Endodermal cell (in vitro differentiated cells): Measurements from ENCODE around the gene ASTN1. TPM values are rescaled to one million over a fixed set of nuclear protein-coding genes. Genes with fewer than 3 reads are reported as not detected.
A peak's percentile ranks its signal among the peaks of the same experiment; 100 is the strongest.

Experiments
- DNase-seq: peaks from one replicate; pipeline ENCODE4 v3.0.0-alpha.2; 2017
- H3K27ac ChIP-seq: 2 replicates; pipeline ENCODE4 v1.5.1; 2013; ENCODE audit warnings: mild to moderate bottlenecking, low read depth, low read length, moderate library complexity
- H3K27me3 ChIP-seq: 2 replicates; pipeline ENCODE4 v1.6.1; 2013; ENCODE audit warnings: mild to moderate bottlenecking, low read length, moderate library complexity; ENCODE audit not compliant: insufficient read depth, control insufficient read depth, poor library complexity, severe bottlenecking
- H3K36me3 ChIP-seq: 2 replicates; pipeline ENCODE4 v1.7.0; 2013; ENCODE audit warnings: mild to moderate bottlenecking, low read length, moderate library complexity; ENCODE audit not compliant: control insufficient read depth, insufficient read depth
- H3K4me1 ChIP-seq: one replicate; pipeline ENCODE4 v1.7.0; 2013; ENCODE audit warnings: low read length; ENCODE audit not compliant: control insufficient read depth, insufficient read depth
- H3K4me3 ChIP-seq: 2 replicates; pipeline ENCODE4 v1.5.1; 2013; ENCODE audit warnings: mild to moderate bottlenecking, low read length, moderate library complexity
- H3K9ac ChIP-seq: 2 replicates; pipeline ENCODE4 v1.6.1; 2013; ENCODE audit warnings: mild to moderate bottlenecking, low read length, moderate library complexity; ENCODE audit not compliant: poor library complexity, severe bottlenecking; ENCODE audit errors: extremely low read depth
- H3K9me3 ChIP-seq: 2 replicates; pipeline ENCODE4 v1.6.1; 2013; ENCODE audit warnings: mild to moderate bottlenecking, low read length, moderate library complexity; ENCODE audit not compliant: control insufficient read depth
- H3K27ac Mint-ChIP-seq: 2 replicates; pipeline ENCODE4 v1.8.0; 2020; ENCODE audit warnings: mixed read lengths
- H3K27me3 Mint-ChIP-seq: 2 replicates; pipeline ENCODE4 v1.8.0; 2021; ENCODE audit warnings: mild to moderate bottlenecking, mixed read lengths; ENCODE audit not compliant: insufficient read depth
- H3K36me3 Mint-ChIP-seq: 2 replicates; pipeline ENCODE4 v1.8.0; 2020; ENCODE audit warnings: low read depth, mixed read lengths
- H3K4me1 Mint-ChIP-seq: 2 replicates; pipeline ENCODE4 v1.8.0; 2020; ENCODE audit warnings: mixed read lengths
- H3K4me3 Mint-ChIP-seq: 2 replicates; pipeline ENCODE4 v1.8.0; 2020; ENCODE audit warnings: mild to moderate bottlenecking, moderate library complexity, mixed read lengths
- H3K9me3 Mint-ChIP-seq: 2 replicates; pipeline ENCODE4 v1.8.0; 2020; ENCODE audit warnings: mild to moderate bottlenecking, mixed read lengths
- WGBS, 2 experiments: methylation state at CpG; one replicate each; pipeline versions ENCODE4 v1.1.5 to v1.1.7; 2013; ENCODE audit warnings: missing lambda C conversion rate in 2 of 2, mixed read lengths in 1 of 2; ENCODE audit not compliant: insufficient coverage in 1 of 2, insufficient read length in 1 of 2; 5-methylcytosine and 5-hydroxymethylcytosine counted together
- total RNA-seq, 2 donors: library from RNA; stranded (reverse); fragmentation: NEBNext Ultra II Directional in 1 of 2; extraction: Animal tissue kit (Norgen Biotek cat#: 25700) in 1 of 2; gene quantifications; 2 replicates in 1 of 2; 3 replicates in 1 of 2; pipeline ENCODE4 v1.2.1, GENCODE V29; 2021
- TF ChIP-seq, protein P1 (sequence below): fragments of 200-600 bp; sonication (generic); conservative IDR thresholded peaks from 2 replicates; pipeline ENCODE4 v1.5.0; 2021; ENCODE audit warnings: antibody characterized with exemption, mild to moderate bottlenecking

The ASTN1 gene
- total RNA-seq, 2 donors from 2014 or later = 0.31 to 0.70 TPM

DNA sequence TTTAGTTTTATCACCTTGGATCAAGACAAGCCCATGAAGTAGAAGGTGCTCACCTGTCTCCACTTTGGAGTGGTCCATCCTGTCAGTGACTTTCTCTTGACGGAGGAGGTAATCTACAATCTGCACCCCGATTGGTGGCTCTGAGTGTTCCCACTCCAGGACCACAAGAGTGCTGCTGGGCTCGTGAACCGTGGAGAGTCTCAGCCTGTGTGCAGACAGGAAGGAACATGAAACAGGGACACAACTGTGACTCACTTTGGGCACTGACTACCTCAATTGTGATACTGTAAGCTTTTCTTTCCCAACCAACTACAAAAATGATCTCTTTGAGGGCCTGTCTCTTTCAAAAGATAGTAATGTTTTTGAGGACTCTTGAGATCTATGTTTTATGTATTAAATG is 280.2 kb downstream of the ASTN1 start:
- H3K27ac Mint-ChIP-seq = no peak overlapping the region
- WGBS, 2 experiments = 85 to 92% methylated on average over 4 of the region's 4 CpGs
- no peaks in the 10 kb centered on the region for H3K27me3 ChIP-seq

DNA sequence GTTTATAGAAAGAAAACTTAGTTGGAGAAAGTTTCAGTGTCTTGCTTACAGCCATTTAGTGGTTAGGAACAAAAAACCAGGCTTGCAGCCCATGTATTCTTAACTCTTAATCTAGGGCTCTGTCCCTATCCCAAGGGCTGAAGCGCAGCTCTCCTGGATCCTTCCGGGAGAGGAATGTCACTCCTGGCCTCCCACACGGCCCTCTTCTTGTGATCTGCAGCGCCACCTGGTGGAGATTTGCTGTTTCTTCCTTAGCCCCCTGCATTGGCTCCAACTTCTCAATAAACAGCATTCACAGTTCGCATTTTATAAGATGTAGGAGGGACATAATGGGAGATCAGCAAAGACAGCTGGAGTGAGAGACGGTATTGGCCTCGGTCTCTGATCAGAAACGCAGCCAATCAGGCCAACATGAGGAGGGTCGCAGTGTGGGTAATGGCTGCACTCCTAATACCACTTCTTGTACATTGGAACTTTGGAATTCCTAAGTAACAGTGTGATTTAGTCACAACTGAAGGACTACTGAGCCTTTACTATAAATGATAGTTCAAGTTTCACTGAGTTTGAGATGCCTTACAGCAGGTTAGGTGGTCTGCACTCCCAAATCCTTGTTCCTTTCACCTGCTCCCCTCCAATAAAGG is 283.4 kb downstream of the ASTN1 start:
- H3K27me3 Mint-ChIP-seq = peaks cover 2% of the 10 kb centered on the region
- Histone ChIP-seq H3K27ac (no peak overlapping the region), H3K4me1 (no peaks in the 10 kb centered on the region), H3K9me3 (no peaks in the 10 kb centered on the region), H3K4me3 (no peak overlapping the region), H3K27me3 (no peaks in the 10 kb centered on the region), H3K36me3 (no peaks in the 10 kb centered on the region), H3K9ac (no peak overlapping the region)
- H3K4me1 Mint-ChIP-seq = peaks cover 1% of the 10 kb centered on the region
- H3K4me3 Mint-ChIP-seq = no peak overlapping the region
- TF ChIP-seq, protein P1, sequence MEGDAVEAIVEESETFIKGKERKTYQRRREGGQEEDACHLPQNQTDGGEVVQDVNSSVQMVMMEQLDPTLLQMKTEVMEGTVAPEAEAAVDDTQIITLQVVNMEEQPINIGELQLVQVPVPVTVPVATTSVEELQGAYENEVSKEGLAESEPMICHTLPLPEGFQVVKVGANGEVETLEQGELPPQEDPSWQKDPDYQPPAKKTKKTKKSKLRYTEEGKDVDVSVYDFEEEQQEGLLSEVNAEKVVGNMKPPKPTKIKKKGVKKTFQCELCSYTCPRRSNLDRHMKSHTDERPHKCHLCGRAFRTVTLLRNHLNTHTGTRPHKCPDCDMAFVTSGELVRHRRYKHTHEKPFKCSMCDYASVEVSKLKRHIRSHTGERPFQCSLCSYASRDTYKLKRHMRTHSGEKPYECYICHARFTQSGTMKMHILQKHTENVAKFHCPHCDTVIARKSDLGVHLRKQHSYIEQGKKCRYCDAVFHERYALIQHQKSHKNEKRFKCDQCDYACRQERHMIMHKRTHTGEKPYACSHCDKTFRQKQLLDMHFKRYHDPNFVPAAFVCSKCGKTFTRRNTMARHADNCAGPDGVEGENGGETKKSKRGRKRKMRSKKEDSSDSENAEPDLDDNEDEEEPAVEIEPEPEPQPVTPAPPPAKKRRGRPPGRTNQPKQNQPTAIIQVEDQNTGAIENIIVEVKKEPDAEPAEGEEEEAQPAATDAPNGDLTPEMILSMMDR = peak; percentile 94
- DNase-seq = peak; percentile 93
- H3K9me3 Mint-ChIP-seq = no peaks in the 10 kb centered on the region
- WGBS, 2 experiments = 21% methylated on average over 6 to 9 of the region's 9 CpGs
- H3K36me3 Mint-ChIP-seq = no peaks in the 10 kb centered on the region
- no peak overlapping the region for H3K27ac Mint-ChIP-seq

More for the DNA sequence above, 280.2 kb downstream of the ASTN1 start:
- no peak overlapping the region for H3K9ac ChIP-seq
- no peaks in the 10 kb centered on the region for H3K36me3 Mint-ChIP-seq
- H3K4me3 Mint-ChIP-seq = no peak overlapping the region
- no peak overlapping the region for H3K4me3 ChIP-seq
- H3K9me3 ChIP-seq = no peaks in the 10 kb centered on the region
- H3K27me3 Mint-ChIP-seq = peaks cover 10% of the 10 kb centered on the region
- H3K36me3 ChIP-seq = no peaks in the 10 kb centered on the region
- TF ChIP-seq, protein P1 = no peak
- no peak overlapping the region for H3K27ac ChIP-seq
- H3K4me1 ChIP-seq = no peaks in the 10 kb centered on the region
- no peak for DNase-seq
- no peaks in the 10 kb centered on the region for H3K4me1 Mint-ChIP-seq
- H3K9me3 Mint-ChIP-seq = no peaks in the 10 kb centered on the region

DNA sequence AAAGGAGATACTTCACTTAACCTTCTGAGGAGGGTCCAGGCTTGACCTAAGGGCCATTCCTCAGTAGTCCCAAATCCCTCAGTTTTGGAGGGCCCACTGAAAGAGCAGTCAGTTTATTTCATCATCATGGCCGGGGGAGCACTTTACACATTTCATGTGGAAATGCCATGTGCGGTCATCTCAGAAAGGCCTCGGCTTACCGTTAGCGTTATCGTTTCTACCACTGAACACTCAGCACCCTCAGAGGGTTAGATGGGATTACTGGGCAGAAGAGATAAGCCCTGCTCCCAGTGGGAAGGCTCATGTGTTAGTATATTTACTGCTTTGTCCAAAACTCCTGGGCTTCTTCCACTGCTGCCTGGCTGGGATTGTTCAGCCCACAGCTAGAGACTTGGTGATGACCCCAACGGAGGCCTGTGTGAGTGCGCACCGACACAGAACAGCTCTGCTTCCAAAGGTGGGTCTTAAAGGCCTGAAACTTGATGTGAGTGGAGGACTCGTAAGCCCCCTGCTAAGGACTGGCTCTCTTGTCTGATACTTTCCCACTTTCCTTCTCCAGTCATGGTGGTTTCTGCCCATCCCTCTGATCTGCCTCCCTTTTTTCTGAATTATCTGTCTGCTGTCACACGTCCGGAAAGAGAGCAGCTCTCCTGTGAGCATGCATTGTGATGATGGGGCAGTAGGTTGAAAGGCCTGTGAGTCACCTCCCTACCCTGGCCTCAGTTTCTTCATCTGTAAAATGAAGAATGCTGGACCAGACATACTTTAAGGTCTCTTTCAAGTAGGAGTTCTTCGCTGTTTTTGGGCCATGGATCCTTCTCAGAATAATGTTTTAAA is 284.5 kb downstream of the ASTN1 start:
- Mint-ChIP-seq H3K9me3 (no peaks in the 10 kb centered on the region), H3K4me1 (peaks cover 1% of the 10 kb centered on the region), H3K27ac (no peak overlapping the region), H3K27me3 (peaks cover 2% of the 10 kb centered on the region), H3K4me3 (no peak overlapping the region), H3K36me3 (no peaks in the 10 kb centered on the region)
- Histone ChIP-seq H3K9me3 (no peaks in the 10 kb centered on the region), H3K9ac (no peak overlapping the region), H3K27ac (no peak overlapping the region), H3K4me1 (no peaks in the 10 kb centered on the region), H3K27me3 (no peaks in the 10 kb centered on the region), H3K4me3 (no peak overlapping the region), H3K36me3 (no peaks in the 10 kb centered on the region)
- TF ChIP-seq, protein P1 = no peak
- 92 to 100% methylated on average over 3 to 13 of the region's 13 CpGs for WGBS, 2 experiments
- DNase-seq = no peak
